Endothelial cell of umbilical vein (primary cell): ENCODE measurements around the gene DSCAML1. TPM values are rescaled to one million over a fixed set of nuclear protein-coding genes. Genes with fewer than 3 reads are reported as not detected.

Source experiments
- BruUV-seq: library from RNA; stranded (reverse); fragments of 400-500 nt; replicated peaks from 2 replicates; lab custom pipeline; 2021; lab: Mats Ljungman, UMichigan
- CTCF ChIA-PET: fragments of 300-600, 350-600 bp; sonication (Branson Sonifier 250); formaldehyde crosslinking; loops from one replicate; lab custom pipeline; 2021; ENCODE audit warnings: antibody characterized with exemption, inconsistent platforms; lab: Charles Lee
- POLR2A ChIA-PET: fragments of 300-600, 350-600 bp; sonication (Branson Sonifier 250); formaldehyde crosslinking; loops from one replicate; lab custom pipeline; 2021; ENCODE audit warnings: antibody characterized with exemption, inconsistent platforms; lab: Charles Lee
- DNase-seq: peaks from one replicate; pipeline ENCODE4 v3.0.0-alpha.2; 2011; ENCODE audit warnings: low read depth, low spot score
- FAIRE-seq: peaks from 2 replicates; lab custom pipeline; 2011; peaks lifted over from hg19 to GRCh38; lab: Jason Lieb, UNC
- H2AFZ ChIP-seq: 2 replicates; pipeline ENCODE4 v1.6.0; 2012; ENCODE audit warnings: low read depth, low read length, control low read depth, inconsistent platforms
- H3K27ac ChIP-seq: 2 replicates; pipeline ENCODE4 v1.5.1; 2011; ENCODE audit warnings: low read depth, mild to moderate bottlenecking, control low read depth, low read length, moderate library complexity; ENCODE audit not compliant: insufficient read depth
- H3K27me3 ChIP-seq, 2 experiments: 2 replicates each; pipeline versions ENCODE4 v1.6.0 to v1.6.1; 2011; ENCODE audit warnings: low read length in 2 of 2, mixed read lengths in 1 of 2; ENCODE audit not compliant: control insufficient read depth in 2 of 2, insufficient read depth in 2 of 2
- H3K36me3 ChIP-seq, 2 experiments: 2 replicates in 1 of 2; 3 replicates in 1 of 2; pipeline ENCODE4 v1.5.1; 2011; ENCODE audit warnings: low read length in 2 of 2, mild to moderate bottlenecking in 1 of 2, moderate library complexity in 1 of 2; ENCODE audit not compliant: control insufficient read depth in 2 of 2, insufficient read depth in 2 of 2; ENCODE audit errors: extremely low read depth in 1 of 2
- H3K4me1 ChIP-seq: 3 replicates; pipeline ENCODE4 v1.5.1; 2011; ENCODE audit warnings: mild to moderate bottlenecking, low read length; ENCODE audit not compliant: control insufficient read depth, insufficient read depth; ENCODE audit errors: extremely low read depth
- H3K4me2 ChIP-seq: 2 replicates; pipeline ENCODE4 v1.6.1; 2011; ENCODE audit warnings: low read length, control low read depth, mixed read lengths; ENCODE audit not compliant: insufficient read depth
- H3K4me3 ChIP-seq, 3 experiments: fragments of 200-600 bp in 1 of 3; sonication (generic), shearing (Covaris generic) in 1 of 3; replicated peaks in 1 of 3; 2 replicates each; pipeline ENCODE4 v1.5.1; 2011 to 2016; ENCODE audit warnings: control low read depth in 3 of 3, low read length in 3 of 3, mild to moderate bottlenecking in 2 of 3, inconsistent platforms in 1 of 3, low read depth in 1 of 3, moderate library complexity in 1 of 3; ENCODE audit not compliant: insufficient read depth in 1 of 3
- H3K79me2 ChIP-seq: 2 replicates; pipeline ENCODE4 v1.6.0; 2012; ENCODE audit warnings: low read length, inconsistent platforms; ENCODE audit not compliant: control insufficient read depth, insufficient read depth
- H3K9ac ChIP-seq: replicated peaks from 2 replicates; pipeline ENCODE3; 2011; ENCODE audit warnings: low read length, control low read depth; ENCODE audit not compliant: insufficient read depth; ENCODE audit errors: extremely low read depth
- H3K9me1 ChIP-seq: replicated peaks from 3 replicates; pipeline ENCODE4 v1.6.0; 2011; ENCODE audit warnings: mild to moderate bottlenecking, low read length; ENCODE audit not compliant: control insufficient read depth, insufficient read depth; ENCODE audit errors: extremely low read depth
- H3K9me3 ChIP-seq: replicated peaks from 2 replicates; pipeline ENCODE4 v1.5.1; 2012; ENCODE audit warnings: low read length, inconsistent platforms; ENCODE audit not compliant: control insufficient read depth, insufficient read depth
- H4K20me1 ChIP-seq: replicated peaks from 2 replicates; pipeline ENCODE3; 2011; ENCODE audit warnings: mild to moderate bottlenecking, low read length; ENCODE audit not compliant: control insufficient read depth, insufficient read depth; ENCODE audit errors: extremely low read depth
- CTCF ChIP-seq, 2 donors: IDR thresholded peaks; 1 replicate in 1 of 2; 2 replicates in 1 of 2; pipeline ENCODE4 v1.5.1; 2011; ENCODE audit warnings: low read length in 2 of 2, mild to moderate bottlenecking in 2 of 2, moderate library complexity in 2 of 2, control low read depth in 1 of 2, inconsistent platforms in 1 of 2, low read depth in 1 of 2; ENCODE audit not compliant: insufficient read depth in 1 of 2; ENCODE audit errors: extremely low read depth in 1 of 2
- EZH2 ChIP-seq: IDR thresholded peaks from 2 replicates; pipeline ENCODE4 v1.6.1; 2012; ENCODE audit warnings: borderline replicate concordance, low read depth, mild to moderate bottlenecking, moderate library complexity, low read length, inconsistent platforms; ENCODE audit not compliant: severe bottlenecking
- FOS ChIP-seq: IDR thresholded peaks from 2 replicates; pipeline ENCODE4 v1.6.1; 2011; ENCODE audit warnings: mild to moderate bottlenecking, low read length, moderate library complexity, borderline replicate concordance; ENCODE audit not compliant: insufficient read depth
- GATA2 ChIP-seq: IDR thresholded peaks from 2 replicates; pipeline ENCODE4 v1.7.0; 2011; ENCODE audit warnings: low read depth, mild to moderate bottlenecking, moderate library complexity, mixed read lengths, low read length; ENCODE audit not compliant: insufficient read length, insufficient read depth
- JUN ChIP-seq: IDR thresholded peaks from 2 replicates; pipeline ENCODE4 v1.6.1; 2011; ENCODE audit warnings: borderline replicate concordance, low read depth; ENCODE audit not compliant: insufficient read length, insufficient read depth
- MAX ChIP-seq: IDR thresholded peaks from 2 replicates; pipeline ENCODE4 v1.6.1; 2011; ENCODE audit not compliant: insufficient read depth, insufficient read length
- MYC ChIP-seq: IDR thresholded peaks from one replicate; pipeline ENCODE4 v1.6.1; 2011; ENCODE audit warnings: mild to moderate bottlenecking, low read depth, low read length
- POLR2A ChIP-seq: IDR thresholded peaks from 2 replicates; pipeline ENCODE4 v1.6.1; 2012; ENCODE audit warnings: low read depth, mild to moderate bottlenecking, control low read depth, low read length
- POLR2AphosphoS5 ChIP-seq: IDR thresholded peaks from 2 replicates; pipeline ENCODE4 v1.6.1; 2012; ENCODE audit warnings: low read depth, mild to moderate bottlenecking, control low read depth, low read length, moderate library complexity; ENCODE audit not compliant: insufficient read depth
- dilution Hi-C: fragments of 300-500 bp; cut with MboI; formaldehyde crosslinking; loops from one replicate; pipeline ENCODE4 v1.15.0; 2019; ENCODE audit warnings: low sequenced_read_pairs; ENCODE audit not compliant: extremely low pct_ligation_motif_present
- intact Hi-C: fragments of 100-400 bp; cut with micrococcal nuclease; formaldehyde crosslinking; loops from one replicate; pipeline ENCODE4 v1.10.0; 2022
- polyA plus RNA-seq, 4 experiments: library from polyadenylated mRNA; depleted of rRNA in 3 of 4; stranded (reverse) in 3 of 4; unstranded in 1 of 4; fragments of >200 nt; gene quantifications; 2 replicates each; pipeline versions ENCODE4 v1.2.1 to v1.2.3, GENCODE V29; 2011 to 2012; ENCODE audit warnings: missing spikeins in 1 of 4
- total RNA-seq: library from RNA; stranded (reverse); gene quantifications from 2 replicates; pipeline ENCODE4 v1.2.3, GENCODE V29; 2021

DSCAML1 gene
- total and polyA plus RNA-seq, 2 donors (not counting 3 experiments of a cell fraction or from before 2014, with no cell fraction given): not detected

GRCh38 chr11:117825538-117826189 lies 28.6 kb upstream of the DSCAML1 start:
- no peaks in the 10 kb centered on the region for H3K9me1 ChIP-seq
- no TSS peak for BruUV-seq
- dilution Hi-C loops (no loop called here), intact Hi-C loops (no loop called here)
- ChIA-PET CTCF (interaction anchor here (3.1 to 12.2 kb wide), 4 partner anchors 19 to 227 kb away, joined by 8 to 520 read pairs (median 37); no protein-coding TSS in a partner anchor), POLR2A (no interaction called here)
- no peaks in the 10 kb centered on the region for H3K27me3 ChIP-seq
- H3K9ac ChIP-seq: no peak overlapping the region
- H3K79me2 ChIP-seq: no peaks in the 10 kb centered on the region
- no peak overlapping the region for H3K27ac ChIP-seq
- no peaks in the 10 kb centered on the region for H3K9me3 ChIP-seq
- FAIRE-seq (no peak), DNase-seq (no peak)
- no peak overlapping the region for H3K4me3 ChIP-seq
- H4K20me1 ChIP-seq: no peaks in the 10 kb centered on the region
- TF ChIP-seq GATA2 (no peak), EZH2 (no peak)
- no peaks in the 10 kb centered on the region for H3K36me3 ChIP-seq
- H2AFZ ChIP-seq: no peak overlapping the region
- no peak overlapping the region for H3K4me2 ChIP-seq
- peaks cover 35% of the 10 kb centered on the region for H3K4me1 ChIP-seq

- no peaks in the 10 kb centered on the region for H3K27me3 ChIP-seq
- no peaks in the 10 kb centered on the region for H3K79me2 ChIP-seq
- intact Hi-C loops (loop anchor here (1.0 kb wide), 1 partner anchor 19 kb away; no protein-coding TSS in a partner anchor), dilution Hi-C loops (no loop called here)
- no peaks in the 10 kb centered on the region for H3K9me1 ChIP-seq
- H3K9me3 ChIP-seq: no peaks in the 10 kb centered on the region
- no peaks in the 10 kb centered on the region for H4K20me1 ChIP-seq
- POLR2A ChIA-PET: interaction anchor here (0.6 kb wide), 1 partner anchor 83 kb away, joined by 3 read pairs; no protein-coding TSS in a partner anchor
- H3K4me2 ChIP-seq: peak within 1 kb of the TSS; percentile 47
- peak within 1 kb of the TSS; percentile 52 for H3K9ac ChIP-seq
- H3K4me3 ChIP-seq: no peak within 1 kb of the TSS
- H3K27ac ChIP-seq: peak within 1 kb of the TSS; percentile 94
- no peaks in the 10 kb centered on the region for H3K36me3 ChIP-seq
- CTCF ChIA-PET: interaction anchor here (1.0 to 12.2 kb wide), 10 partner anchors 13 to 228 kb away, joined by 3 to 520 read pairs (median 8); no protein-coding TSS in a partner anchor
- TF ChIP-seq CTCF (IDR thresholded peaks at IDR 0.05; ENCODE audit: extremely low read depth in 1 of 2, insufficient read depth in 1 of 2, low read depth in 1 of 2, low read length in 2 of 2) (no peak), MYC (no peak), FOS (no peak), POLR2AphosphoS5 (no peak), JUN (no peak), MAX (no peak), POLR2A (no peak), EZH2 (no peak), GATA2 (no peak)
- BruUV-seq: no TSS peak
- FAIRE-seq (peak; percentile 42), DNase-seq (peak; percentile 44)
- peaks cover 31% of the 10 kb centered on the region for H3K4me1 ChIP-seq
- peak within 1 kb of the TSS; percentile 83 for H2AFZ ChIP-seq
Observed at GRCh38 chr11:117824571-117825537, 27.8 kb upstream of the DSCAML1 start, which contains the start of gene FXYD2. FXYD2 (minus strand) TSS chr11:117824744; CDS start chr11:117824678, 66 bp downstream.
